Skeletal muscle tissue (tissue), 4 donors: ENCODE results near the gene TTC31. TPM values are rescaled to one million over a fixed set of nuclear protein-coding genes. Genes with fewer than 3 reads are reported as not detected.

Source experiments
- H3K27ac ChIP-seq: one replicate; pipeline ENCODE4 v1.7.0; 2013; ENCODE audit warnings: mild to moderate bottlenecking, low read depth, low read length, inconsistent platforms
- H3K27me3 ChIP-seq, 3 donors: one replicate each; pipeline ENCODE4 v1.7.0; 2013; ENCODE audit warnings: low read length in 3 of 3; ENCODE audit not compliant: control insufficient read depth in 3 of 3, insufficient read depth in 3 of 3
- H3K36me3 ChIP-seq, 3 donors: one replicate each; pipeline ENCODE4 v1.7.0; 2013; ENCODE audit warnings: low read length in 3 of 3; ENCODE audit not compliant: control insufficient read depth in 3 of 3, insufficient read depth in 3 of 3
- H3K4me1 ChIP-seq, 3 donors: one replicate each; pipeline ENCODE4 v1.7.0; 2013; ENCODE audit warnings: low read length in 3 of 3, mild to moderate bottlenecking in 3 of 3; ENCODE audit not compliant: control insufficient read depth in 3 of 3, insufficient read depth in 3 of 3
- H3K4me3 ChIP-seq, 3 donors: one replicate each; pipeline ENCODE4 v1.7.0; 2013; ENCODE audit warnings: low read length in 3 of 3
- H3K9ac ChIP-seq, 3 donors: one replicate each; pipeline ENCODE4 v1.7.0; 2013; ENCODE audit warnings: low read length in 3 of 3, mild to moderate bottlenecking in 3 of 3, moderate library complexity in 2 of 3, low read depth in 1 of 3
- H3K9me3 ChIP-seq, 3 donors: one replicate each; pipeline ENCODE4 v1.7.0; 2013; ENCODE audit warnings: low read length in 3 of 3; ENCODE audit not compliant: control insufficient read depth in 3 of 3
- total RNA-seq: library from RNA; depleted of rRNA; stranded (reverse); fragments of >200 nt; gene quantifications from one replicate; pipeline ENCODE4 v1.2.3, GENCODE V29; 2014
- donor health status: Osteomylitis.

Gene TTC31
- total RNA-seq, 1 donor from 2014 or later: 4.2 TPM

GRCh38 chr2:74534411-74534810 lies 51.5 kb downstream of the TTC31 start:
- peaks cover 20 to 29% (median 24%) of the 10 kb centered on the region in 3 donors for H3K36me3 ChIP-seq
- peaks cover 12 to 13% (median 13%) of the 10 kb centered on the region in 3 donors for H3K4me1 ChIP-seq
- H3K27ac ChIP-seq: no peak overlapping the region
- no peaks in the 10 kb centered on the region for H3K9me3 ChIP-seq
- H3K9ac ChIP-seq: no peak overlapping the region
- H3K27me3 ChIP-seq: peaks cover 2 to 9% (median 4%) of the 10 kb centered on the region in 3 donors
- no peak overlapping the region for H3K4me3 ChIP-seq

- peaks cover 12 to 14% (median 13%) of the 10 kb centered on the region in 3 donors for H3K4me1 ChIP-seq
- no peak overlapping the region for H3K4me3 ChIP-seq
- H3K9me3 ChIP-seq: no peaks in the 10 kb centered on the region
- peaks cover 2 to 9% (median 4%) of the 10 kb centered on the region in 3 donors for H3K27me3 ChIP-seq
- H3K27ac ChIP-seq: no peak overlapping the region
- H3K36me3 ChIP-seq: peaks cover 20 to 29% (median 24%) of the 10 kb centered on the region in 3 donors
- H3K9ac ChIP-seq: no peak overlapping the region
Measured at GRCh38 chr2:74535440-74535965, 52.6 kb downstream of the TTC31 start.

GRCh38 chr2:74536166-74536950 lies 53.5 kb downstream of the TTC31 start:
- H3K27me3 ChIP-seq: peaks cover 2 to 9% (median 4%) of the 10 kb centered on the region in 3 donors
- peaks cover 16 to 24% (median 22%) of the 10 kb centered on the region in 3 donors for H3K36me3 ChIP-seq
- peaks cover 3 to 7% (median 5%) of the 10 kb centered on the region in 3 donors for H3K4me1 ChIP-seq
- H3K4me3 ChIP-seq: no peak overlapping the region
- H3K9me3 ChIP-seq: no peaks in the 10 kb centered on the region
- no peak overlapping the region for H3K27ac ChIP-seq
- H3K9ac ChIP-seq: no peak overlapping the region

GRCh38 chr2:74537140-74537539 lies 54.3 kb downstream of the TTC31 start:
- H3K36me3 ChIP-seq: peaks cover 14 to 20% (median 16%) of the 10 kb centered on the region in 3 donors
- peaks cover 2 to 9% (median 4%) of the 10 kb centered on the region in 3 donors for H3K27me3 ChIP-seq
- H3K9me3 ChIP-seq: no peaks in the 10 kb centered on the region
- no peak overlapping the region for H3K9ac ChIP-seq
- no peak overlapping the region for H3K4me3 ChIP-seq
- H3K4me1 ChIP-seq: peaks cover 0 to 4% (median 2%) of the 10 kb centered on the region in 3 donors
- no peak overlapping the region for H3K27ac ChIP-seq

- peaks cover 0 to 3% (median 3%) of the 10 kb centered on the region in 3 donors for H3K36me3 ChIP-seq
- no peak overlapping the region for H3K27ac ChIP-seq
- no peaks in the 10 kb centered on the region for H3K9me3 ChIP-seq
- H3K4me1 ChIP-seq: peaks cover 0 to 4% (median 2%) of the 10 kb centered on the region in 3 donors
- H3K9ac ChIP-seq: no peak overlapping the region
- H3K27me3 ChIP-seq: peaks cover 2 to 9% (median 4%) of the 10 kb centered on the region in 3 donors
- no peak overlapping the region for H3K4me3 ChIP-seq
Measured at GRCh38 chr2:74538881-74539339, 56.0 kb downstream of the TTC31 start.

GRCh38 chr2:74540291-74540690 lies 57.4 kb downstream of the TTC31 start:
- Histone ChIP-seq H3K4me3 (no peak overlapping the region), H3K4me1 (peaks cover 0 to 4% (median 2%) of the 10 kb centered on the region in 3 donors), H3K27ac (no peak overlapping the region), H3K9me3 (no peaks in the 10 kb centered on the region), H3K9ac (peak overlapping the region in 1 of 3 donors; percentile 40), H3K27me3 (peaks cover 2 to 9% (median 4%) of the 10 kb centered on the region in 3 donors), H3K36me3 (no peaks in the 10 kb centered on the region)

- Histone ChIP-seq H3K36me3 (no peaks in the 10 kb centered on the region), H3K4me3 (no peak overlapping the region), H3K27ac (no peak overlapping the region), H3K9ac (no peak overlapping the region), H3K4me1 (peaks cover 0 to 4% (median 2%) of the 10 kb centered on the region in 3 donors), H3K27me3 (peaks cover 2 to 6% (median 5%) of the 10 kb centered on the region in 3 donors), H3K9me3 (no peaks in the 10 kb centered on the region)
Measured at GRCh38 chr2:74542978-74543377, 60.1 kb downstream of the TTC31 start.

Other genes with a start within 250 kb of the TTC31 start
- 2.6 TPM for gene SLC4A5, start 139.7 kb upstream of the TTC31 start, total RNA-seq
- gene DCTN1, start 102.8 kb upstream of the TTC31 start, total RNA-seq: 73.6 TPM
- gene C2orf81, start 61.5 kb upstream of the TTC31 start, total RNA-seq: 0.52 TPM
- gene WDR54, start 61.4 kb upstream of the TTC31 start, total RNA-seq: 5.7 TPM
- 26.6 TPM for gene RTKN, start 41.1 kb upstream of the TTC31 start, total RNA-seq
- gene INO80B, start 28.0 kb upstream of the TTC31 start, total RNA-seq: 12.5 TPM
- 27.1 TPM for gene WBP1, start 24.6 kb upstream of the TTC31 start, total RNA-seq
- gene MOGS, start 17.7 kb upstream of the TTC31 start, total RNA-seq: 35.0 TPM
- 25.1 TPM for gene MRPL53, start 10.4 kb upstream of the TTC31 start, total RNA-seq
- 30.3 TPM for gene CCDC142, start 83 bp upstream of the TTC31 start, total RNA-seq
- not detected for gene LBX2, start 16.5 kb downstream of the TTC31 start, total RNA-seq
- 6.8 TPM for gene PCGF1, start 24.6 kb downstream of the TTC31 start, total RNA-seq
- gene TLX2, start 31.4 kb downstream of the TTC31 start, total RNA-seq: not detected
- not detected for gene DQX1, start 43.1 kb downstream of the TTC31 start, total RNA-seq
- gene AUP1, start 46.6 kb downstream of the TTC31 start, total RNA-seq: 57.4 TPM
- gene HTRA2, start 46.9 kb downstream of the TTC31 start, total RNA-seq: 42.3 TPM
- gene LOXL3, start 70.9 kb downstream of the TTC31 start, total RNA-seq: 8.4 TPM
- gene DOK1, start 71.6 kb downstream of the TTC31 start, total RNA-seq: 12.0 TPM
- not detected for gene M1AP, start 165.2 kb downstream of the TTC31 start, total RNA-seq
- 1.6 TPM for gene SEMA4F, start 171.2 kb downstream of the TTC31 start, total RNA-seq